ENCODE data around the gene CDRT15.

- TF ChIP-seq CTCF (IDR thresholded peaks at IDR 0.05) (no peak), POLR2A (IDR thresholded peaks at IDR 0.05) (no peak)
Measured at GRCh38 chr17:14205992-14206461, 30.6 kb downstream of the CDRT15 start.

Measured in heart left ventricle (tissue), 13 donors.